PFSK-1 (cell line): ENCODE measurements around the gene CNIH2.

Experiments
- FOXP2 ChIP-seq: optimal IDR thresholded peaks from 2 replicates; pipeline ENCODE3; 2011; ENCODE audit warnings: borderline replicate concordance, control low read depth, inconsistent platforms; ENCODE audit not compliant: insufficient read depth; ENCODE audit errors: extremely low read length, extremely low read depth
- POLR2AphosphoS5 ChIP-seq: IDR thresholded peaks from 2 replicates; pipeline ENCODE4 v1.6.1; 2012; ENCODE audit warnings: low read depth, mild to moderate bottlenecking, control low read depth, low read length, moderate library complexity
- REST ChIP-seq, 2 experiments: IDR thresholded peaks; 2 replicates each; pipeline versions ENCODE4 v1.6.1 to v1.8.0; 2011 to 2012; ENCODE audit warnings: low read depth in 2 of 2, low read length in 2 of 2, control low read depth in 1 of 2, inconsistent platforms in 1 of 2, mild to moderate bottlenecking in 1 of 2, moderate library complexity in 1 of 2; ENCODE audit not compliant: insufficient read depth in 1 of 2
- SIN3A ChIP-seq: IDR thresholded peaks from 2 replicates; pipeline ENCODE4 v1.6.1; 2012; ENCODE audit warnings: mild to moderate bottlenecking, low read length, moderate library complexity, borderline replicate concordance; ENCODE audit not compliant: insufficient read depth
- TAF1 ChIP-seq: IDR thresholded peaks from 2 replicates; pipeline ENCODE4 v1.6.1; 2012; ENCODE audit warnings: low read length, control low read depth, borderline replicate concordance; ENCODE audit not compliant: insufficient read depth

CNIH2 gene

GRCh38 chr11:66318600-66318970 is 40.6 kb downstream of the CNIH2 start:
- TF ChIP-seq REST (IDR thresholded peaks at IDR 0.05; ENCODE audit: insufficient read depth in 1 of 2, low read depth in 2 of 2, low read length in 2 of 2) (no peak), SIN3A (no peak), TAF1 (no peak), POLR2AphosphoS5 (no peak), FOXP2 (no peak)

- no peak for TF ChIP-seq FOXP2
- TF ChIP-seq SIN3A, result no peak
- TF ChIP-seq TAF1, result no peak
- no peak for TF ChIP-seq POLR2AphosphoS5
- TF ChIP-seq REST (IDR thresholded peaks at IDR 0.05; ENCODE audit: insufficient read depth in 1 of 2, low read depth in 2 of 2, low read length in 2 of 2), result no peak
These were observed 43.6 kb downstream of the CNIH2 start for GRCh38 chr11:66321606-66322005.

GRCh38 chr11:66322732-66323427 is 44.9 kb downstream of the CNIH2 start:
- TF ChIP-seq REST (IDR thresholded peaks at IDR 0.05; ENCODE audit: insufficient read depth in 1 of 2, low read depth in 2 of 2, low read length in 2 of 2), result no peak
- no peak for TF ChIP-seq TAF1
- no peak for TF ChIP-seq SIN3A

- TF ChIP-seq REST (IDR thresholded peaks at IDR 0.05; ENCODE audit: insufficient read depth in 1 of 2, low read depth in 2 of 2, low read length in 2 of 2) (no peak), TAF1 (no peak), FOXP2 (no peak), SIN3A (no peak), POLR2AphosphoS5 (no peak)
These were observed 45.7 kb downstream of the CNIH2 start for GRCh38 chr11:66323684-66324083.

- no peak for TF ChIP-seq POLR2AphosphoS5
These were observed 46.7 kb downstream of the CNIH2 start for GRCh38 chr11:66324664-66325063.
